Neural cell (in vitro differentiated cells): ENCODE measurements around the gene HNRNPM. TPM values are rescaled to one million over a fixed set of nuclear protein-coding genes. Genes with fewer than 3 reads are reported as not detected.
A peak's percentile ranks its signal among the peaks of the same experiment; 100 is the strongest.

ENCODE experiments used
- H2AFZ ChIP-seq: fragments of 200-600, 300-800 bp; sonication (generic), shearing (Covaris generic); 2 replicates; pipeline ENCODE4 v1.6.0; 2014; ENCODE audit warnings: low read depth, mild to moderate bottlenecking, antibody characterized with exemption, low read length, moderate library complexity
- H3F3A ChIP-seq: fragments of 200-600 bp; shearing (Covaris generic); 2 replicates; pipeline ENCODE4 v1.6.1; 2016; ENCODE audit warnings: mild to moderate bottlenecking, moderate library complexity, mixed read lengths, antibody characterized with exemption, low read length; ENCODE audit not compliant: insufficient read depth, poor library complexity, severe bottlenecking
- H3K27ac ChIP-seq: fragments of 200-600, 300-800 bp; sonication (generic), shearing (Covaris generic); 2 replicates; pipeline ENCODE4 v1.5.1; 2014; ENCODE audit warnings: mild to moderate bottlenecking, low read length, moderate library complexity
- H3K27me3 ChIP-seq: fragments of 300-800, 200-600 bp; sonication (generic), shearing (Covaris generic); 2 replicates; pipeline ENCODE4 v1.6.0; 2014; ENCODE audit warnings: mild to moderate bottlenecking, low read depth, low read length, moderate library complexity; ENCODE audit not compliant: insufficient read depth
- H3K36me3 ChIP-seq: fragments of 300-800, 200-600 bp; sonication (generic), shearing (Covaris generic); 2 replicates; pipeline ENCODE4 v1.5.1; 2014; ENCODE audit warnings: mild to moderate bottlenecking, antibody characterized with exemption, low read length, moderate library complexity; ENCODE audit not compliant: insufficient read depth
- H3K4me2 ChIP-seq: fragments of 300-800, 200-600 bp; sonication (generic), shearing (Covaris generic); 2 replicates; pipeline ENCODE4 v1.6.0; 2014; ENCODE audit warnings: mild to moderate bottlenecking, low read length
- H3K4me3 ChIP-seq: fragments of 300-800, 200-600 bp; sonication (generic), shearing (Covaris generic); 2 replicates; pipeline ENCODE4 v1.5.1; 2014; ENCODE audit warnings: mild to moderate bottlenecking, low read length, moderate library complexity
- H3K79me2 ChIP-seq: fragments of 200-600 bp; shearing (Covaris generic); replicated peaks from 2 replicates; pipeline ENCODE4 v1.6.0; 2014; ENCODE audit warnings: mild to moderate bottlenecking, low read length, moderate library complexity; ENCODE audit not compliant: insufficient read depth
- H3K9ac ChIP-seq: fragments of 300-800, 200-600 bp; sonication (generic), shearing (Covaris generic); 2 replicates; pipeline ENCODE4 v1.6.1; 2016; ENCODE audit warnings: mild to moderate bottlenecking, low read length, mixed read lengths
- H3K9me2 ChIP-seq: fragments of 200-600 bp; shearing (Covaris generic); 2 replicates; pipeline ENCODE4 v1.6.1; 2016; ENCODE audit warnings: mild to moderate bottlenecking, low read length, mixed read lengths; ENCODE audit not compliant: insufficient read depth
- H3K9me3 ChIP-seq: fragments of 200-600, 300-800 bp; sonication (generic), shearing (Covaris generic); 2 replicates; pipeline ENCODE4 v1.6.1; 2016; ENCODE audit warnings: mild to moderate bottlenecking, mixed run types, low read length, moderate library complexity, mixed read lengths
- H4K20me1 ChIP-seq: fragments of 200-600 bp; shearing (Covaris generic); 2 replicates; pipeline ENCODE4 v1.6.1; 2016; ENCODE audit warnings: mild to moderate bottlenecking, mixed run types; ENCODE audit not compliant: insufficient read depth
- CTCF ChIP-seq: fragments of 450-650 bp; IDR thresholded peaks from 2 replicates; pipeline ENCODE4 v1.5.1; 2014; ENCODE audit warnings: antibody characterized with exemption, mild to moderate bottlenecking, moderate library complexity; ENCODE audit not compliant: poor library complexity, severe bottlenecking
- EP300 ChIP-seq: fragments of 450-650 bp; conservative IDR thresholded peaks from 2 replicates; pipeline ENCODE4 v1.6.1; 2014; ENCODE audit warnings: antibody characterized with exemption, mild to moderate bottlenecking, moderate library complexity; ENCODE audit not compliant: poor library complexity, severe bottlenecking
- EZH2 ChIP-seq: fragments of 200-600, 300-800 bp; shearing (Covaris generic), sonication (generic); IDR thresholded peaks from 2 replicates; pipeline ENCODE4 v1.6.1; 2014; ENCODE audit warnings: antibody characterized with exemption, low read length, borderline replicate concordance, mild to moderate bottlenecking; ENCODE audit not compliant: insufficient read depth, poor library complexity, severe bottlenecking
- MXI1 ChIP-seq: fragments of 450-650 bp; conservative IDR thresholded peaks from 2 replicates; pipeline ENCODE4 v1.6.1; 2014; ENCODE audit warnings: antibody characterized with exemption, mild to moderate bottlenecking; ENCODE audit not compliant: poor library complexity, severe bottlenecking
- POLR2AphosphoS5 ChIP-seq: IDR thresholded peaks from 2 replicates; pipeline ENCODE4 v1.6.1; 2012
- RAD21 ChIP-seq: fragments of 450-650 bp; conservative IDR thresholded peaks from 2 replicates; pipeline ENCODE4 v1.6.1; 2014; ENCODE audit warnings: antibody characterized with exemption, mild to moderate bottlenecking, moderate library complexity
- REST ChIP-seq: IDR thresholded peaks from 2 replicates; pipeline ENCODE4 v1.6.1; 2012; ENCODE audit warnings: borderline replicate concordance
- SMC3 ChIP-seq: fragments of 450-650 bp; conservative IDR thresholded peaks from 2 replicates; pipeline ENCODE4 v1.6.1; 2014; ENCODE audit warnings: antibody characterized with exemption, mild to moderate bottlenecking, moderate library complexity; ENCODE audit not compliant: poor library complexity
- TAF1 ChIP-seq: IDR thresholded peaks from 2 replicates; pipeline ENCODE4 v1.6.1; 2012; ENCODE audit warnings: low read depth
- polyA minus RNA-seq: library from RNA; depleted of rRNA, polyadenylated mRNA; stranded (reverse); fragments of >200 nt; gene quantifications from 2 replicates; pipeline ENCODE4 v1.2.3, GENCODE V29; 2014
- polyA plus RNA-seq: library from polyadenylated mRNA; depleted of rRNA; stranded (reverse); fragments of >200 nt; gene quantifications from 2 replicates; pipeline ENCODE4 v1.2.3, GENCODE V29; 2014

HNRNPM gene
- 91.7 and 113 TPM in 2 replicates for polyA plus RNA-seq
- 75.7 and 100 TPM in 2 replicates for polyA minus RNA-seq

- Histone ChIP-seq H3K9me2 (no peaks in the 10 kb centered on the region), H3K4me3 (peak within 1 kb of the TSS; percentile 97), H3K27me3 (no peaks in the 10 kb centered on the region), H3F3A (no peaks in the 10 kb centered on the region), H3K9me3 (no peaks in the 10 kb centered on the region), H2AFZ (peak within 1 kb of the TSS; percentile 93), H3K27ac (peak within 1 kb of the TSS; percentile 95), H3K79me2 (peaks cover 47% of the 10 kb centered on the region), H3K9ac (peak within 1 kb of the TSS; percentile 99), H4K20me1 (peaks cover 21% of the 10 kb centered on the region), H3K36me3 (no peaks in the 10 kb centered on the region), H3K4me2 (peak within 1 kb of the TSS; percentile 76)
- TF ChIP-seq EZH2 (no peak), SMC3 (peak; percentile 25), POLR2AphosphoS5 (peak; percentile 99), TAF1 (peak; percentile 97), REST (peak; percentile 96), RAD21 (no peak), EP300 (peak; percentile 32), CTCF (no peak), MXI1 (peak; percentile 74)
Observed at GRCh38 chr19:8444677-8445487, at the start of gene HNRNPM. Gene HNRNPM, plus strand, starts transcription at chr19:8444975. Its CDS starts 24 bp downstream, at chr19:8444999.

GRCh38 chr19:8395621-8396082, 49.1 kb upstream of the HNRNPM start:
- TF ChIP-seq SMC3 = no peak
- no peak for TF ChIP-seq REST
- no peak for TF ChIP-seq CTCF
- no peak for TF ChIP-seq RAD21
- TF ChIP-seq EZH2 = no peak
- no peak for TF ChIP-seq MXI1
- no peak for TF ChIP-seq EP300
- no peak for TF ChIP-seq TAF1
- no peak for TF ChIP-seq POLR2AphosphoS5
- Histone ChIP-seq H3K27ac (no peak overlapping the region), H3K4me2 (no peak overlapping the region), H3K4me3 (no peak overlapping the region), H3K36me3 (no peaks in the 10 kb centered on the region), H3K9ac (no peak overlapping the region), H2AFZ (no peak overlapping the region), H3K9me3 (no peaks in the 10 kb centered on the region), H3K9me2 (no peaks in the 10 kb centered on the region), H4K20me1 (peaks cover 40% of the 10 kb centered on the region), H3K79me2 (peaks cover 59% of the 10 kb centered on the region), H3F3A (no peaks in the 10 kb centered on the region), H3K27me3 (no peaks in the 10 kb centered on the region)
